ENCODE measurements around the gene ERAL1.
A peak's percentile ranks its signal among the peaks of the same experiment; 100 is the strongest.

Gene ERAL1

GRCh38 chr17:28896884-28897768 lies 42.3 kb downstream of the ERAL1 start, which contains the start of gene FLOT2:
FLOT2 (minus strand) TSS chr17:28897733; CDS start chr17:28897574, 159 bp downstream.
- TF ChIP-seq MYC (IDR thresholded peaks at IDR 0.05; ENCODE audit: low read depth, low read length) (peak; percentile 21; the same call in 1 of the 2 replicates), POLR2A (IDR thresholded peaks at IDR 0.05; ENCODE audit: extremely low read depth, insufficient read length) (peak; percentile 74), MAX (IDR thresholded peaks at IDR 0.05; ENCODE audit: low read depth, low read length) (0 out of 2 replicates have a peak, but pooled peaks have one; percentile 9), CTCF (IDR thresholded peaks at IDR 0.05; ENCODE audit: low read depth, low read length) (peak; percentile 20)
- peak within 1 kb of the TSS; percentile 67 for H3K4me3 ChIP-seq (ENCODE audit: low read depth, low read length)
- DNase-seq (ENCODE audit: low read depth) = peak; percentile 81

GRCh38 chr17:28897769-28898526 lies 43.1 kb downstream of the ERAL1 start:
- peak overlapping the region; percentile 57 for H3K4me3 ChIP-seq (ENCODE audit: low read depth, low read length)
- TF ChIP-seq MYC (IDR thresholded peaks at IDR 0.05; ENCODE audit: low read depth, low read length) (no peak), POLR2A (IDR thresholded peaks at IDR 0.05; ENCODE audit: extremely low read depth, insufficient read length) (peak; percentile 7), MAX (IDR thresholded peaks at IDR 0.05; ENCODE audit: low read depth, low read length) (no peak)
- DNase-seq (ENCODE audit: low read depth) = no peak

GRCh38 chr17:28898527-28898955 lies 43.7 kb downstream of the ERAL1 start:
- DNase-seq (ENCODE audit: low read depth) = no peak
- no peak overlapping the region for H3K4me3 ChIP-seq (ENCODE audit: low read depth, low read length)
- TF ChIP-seq POLR2A (IDR thresholded peaks at IDR 0.05; ENCODE audit: extremely low read depth, insufficient read length) (no peak), CTCF (IDR thresholded peaks at IDR 0.05; ENCODE audit: low read depth, low read length) (no peak), MYC (IDR thresholded peaks at IDR 0.05; ENCODE audit: low read depth, low read length) (no peak), MAX (IDR thresholded peaks at IDR 0.05; ENCODE audit: low read depth, low read length) (no peak)

- no peak overlapping the region for H3K4me3 ChIP-seq (ENCODE audit: low read depth, low read length)
- no peak for TF ChIP-seq MAX (IDR thresholded peaks at IDR 0.05; ENCODE audit: low read depth, low read length)
- DNase-seq (ENCODE audit: low read depth) = peak; percentile 34
Observed at GRCh38 chr17:28899212-28899815, 44.5 kb downstream of the ERAL1 start.

- TF ChIP-seq MAX (IDR thresholded peaks at IDR 0.05; ENCODE audit: low read depth, low read length) (no peak), POLR2A (IDR thresholded peaks at IDR 0.05; ENCODE audit: extremely low read depth, insufficient read length) (no peak), CTCF (IDR thresholded peaks at IDR 0.05; ENCODE audit: low read depth, low read length) (no peak), MYC (IDR thresholded peaks at IDR 0.05; ENCODE audit: low read depth, low read length) (no peak)
- no peak for DNase-seq (ENCODE audit: low read depth)
- peak overlapping the region; percentile 61 for H3K4me3 ChIP-seq (ENCODE audit: low read depth, low read length)
Observed at GRCh38 chr17:28900986-28901726, 46.3 kb downstream of the ERAL1 start.

Measured in NB4 (cell line).